Measurements from ENCODE around the gene DLG4. TPM values are rescaled to one million over a fixed set of nuclear protein-coding genes. Genes with fewer than 3 reads are reported as not detected.

DLG4 gene
- total RNA-seq, 1 donor from 2014 or later = 46.1 TPM

GRCh38 chr17:7235693-7236665 is 16.3 kb upstream of the DLG4 start:
- Mint-ChIP-seq H3K27ac (peak overlapping the region; percentile 95), H3K27me3 (no peaks in the 10 kb centered on the region), H3K9me3 (no peaks in the 10 kb centered on the region), H3K4me1 (ENCODE audit: unreplicated experiment) (peaks cover 40% of the 10 kb centered on the region), H3K4me3 (peak overlapping the region; percentile 100), H3K36me3 (peaks cover 22% of the 10 kb centered on the region)
- TF ChIP-seq CTCF (conservative IDR thresholded peaks at IDR 0.05) = no peak
- no peak for DNase-seq (ENCODE audit: extremely low spot score, unreplicated experiment)

GRCh38 chr17:7234083-7234951 is 14.7 kb upstream of the DLG4 start, which contains the start of gene DVL2:
Gene DVL2 (minus strand): TSS chr17:7234517. CDS start chr17:7234262, 255 bp downstream.
- no peak for TF ChIP-seq CTCF (conservative IDR thresholded peaks at IDR 0.05)
- peaks cover 31% of the 10 kb centered on the region for H3K4me1 Mint-ChIP-seq (ENCODE audit: unreplicated experiment)

GRCh38 chr17:7233701-7234082 is 14.1 kb upstream of the DLG4 start:
- no peaks in the 10 kb centered on the region for H3K9me3 Mint-ChIP-seq
- TF ChIP-seq CTCF (conservative IDR thresholded peaks at IDR 0.05) = no peak
- H3K27me3 Mint-ChIP-seq = no peaks in the 10 kb centered on the region
- H3K27ac Mint-ChIP-seq = peak overlapping the region; percentile 95
- peaks cover 28% of the 10 kb centered on the region for H3K36me3 Mint-ChIP-seq
- DNase-seq (ENCODE audit: extremely low spot score, unreplicated experiment) = no peak
- H3K4me1 Mint-ChIP-seq (ENCODE audit: unreplicated experiment) = peaks cover 31% of the 10 kb centered on the region
- peak overlapping the region; percentile 100 for H3K4me3 Mint-ChIP-seq

More at GRCh38 chr17:7234083-7234951, 14.7 kb upstream of the DLG4 start, which contains the start of gene DVL2:
- Mint-ChIP-seq H3K9me3 (no peaks in the 10 kb centered on the region), H3K36me3 (peaks cover 24% of the 10 kb centered on the region), H3K27ac (peak within 1 kb of the TSS; percentile 95), H3K27me3 (no peaks in the 10 kb centered on the region), H3K4me3 (peak within 1 kb of the TSS; percentile 100)
- peak; percentile 96 for DNase-seq (ENCODE audit: extremely low spot score, unreplicated experiment)

GRCh38 chr17:7232114-7232513 is 12.5 kb upstream of the DLG4 start:
- Mint-ChIP-seq H3K9me3 (no peaks in the 10 kb centered on the region), H3K4me1 (ENCODE audit: unreplicated experiment) (peaks cover 27% of the 10 kb centered on the region)
- no peak for TF ChIP-seq CTCF (conservative IDR thresholded peaks at IDR 0.05)

GRCh38 chr17:7229504-7229903 is 9.9 kb upstream of the DLG4 start:
- peaks cover 21% of the 10 kb centered on the region for H3K36me3 Mint-ChIP-seq
- DNase-seq (ENCODE audit: extremely low spot score, unreplicated experiment) = no peak
- no peak overlapping the region for H3K27ac Mint-ChIP-seq
- H3K4me3 Mint-ChIP-seq = no peak overlapping the region
- H3K27me3 Mint-ChIP-seq = no peaks in the 10 kb centered on the region
- peaks cover 17% of the 10 kb centered on the region for H3K4me1 Mint-ChIP-seq (ENCODE audit: unreplicated experiment)
- no peak for TF ChIP-seq CTCF (conservative IDR thresholded peaks at IDR 0.05)
- H3K9me3 Mint-ChIP-seq = no peaks in the 10 kb centered on the region

More at GRCh38 chr17:7232114-7232513, 12.5 kb upstream of the DLG4 start:
- Mint-ChIP-seq H3K27ac (no peak overlapping the region), H3K36me3 (peaks cover 31% of the 10 kb centered on the region), H3K4me3 (peak overlapping the region; percentile 50), H3K27me3 (no peaks in the 10 kb centered on the region)
- DNase-seq (ENCODE audit: extremely low spot score, unreplicated experiment) = no peak

All from type B pancreatic cell (in vitro differentiated cells).